OCI-LY1 (cell line): Measurements from ENCODE around the gene ARHGAP1.

Experiments
- EZH2 ChIP-seq: fragments of 200-600 bp; sonication (generic), shearing (Covaris generic); IDR thresholded peaks from 2 replicates; pipeline ENCODE4 v1.8.0; 2017; ENCODE audit warnings: borderline replicate concordance, mixed run types, mild to moderate bottlenecking, antibody characterized with exemption, low read length, moderate library complexity, mixed read lengths
- TF ChIP-seq, protein P1 (sequence below): fragments of 200-600 bp; sonication (generic), shearing (Covaris generic); IDR thresholded peaks from 2 replicates; pipeline ENCODE4 v1.5.1; 2017; ENCODE audit warnings: mild to moderate bottlenecking, antibody characterized with exemption, low read length, moderate library complexity, mixed read lengths

DNA sequence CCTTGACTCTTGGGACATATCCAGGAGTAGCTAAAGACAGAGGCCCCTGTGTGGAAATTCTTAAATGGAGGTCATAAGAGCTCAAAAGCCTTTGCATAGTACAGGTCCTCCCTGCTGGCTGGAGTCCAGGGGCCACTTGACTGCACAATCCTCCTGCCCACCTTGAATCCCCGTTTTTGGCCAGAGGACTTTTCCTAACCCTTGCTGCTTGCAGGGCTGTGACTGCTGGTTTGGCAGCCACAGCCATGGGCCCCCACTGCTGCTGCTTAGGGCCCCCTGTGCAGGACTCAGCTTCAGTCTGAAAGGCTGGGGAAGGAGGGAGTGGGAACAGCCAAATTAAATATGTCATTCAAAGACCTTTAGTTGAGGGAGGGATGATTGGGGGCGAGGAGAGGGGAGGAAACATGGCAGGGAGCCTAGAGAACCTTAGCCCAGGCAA lies 33.4 kb downstream of the ARHGAP1 start:
- TF ChIP-seq EZH2: no peak
- TF ChIP-seq, protein P1, sequence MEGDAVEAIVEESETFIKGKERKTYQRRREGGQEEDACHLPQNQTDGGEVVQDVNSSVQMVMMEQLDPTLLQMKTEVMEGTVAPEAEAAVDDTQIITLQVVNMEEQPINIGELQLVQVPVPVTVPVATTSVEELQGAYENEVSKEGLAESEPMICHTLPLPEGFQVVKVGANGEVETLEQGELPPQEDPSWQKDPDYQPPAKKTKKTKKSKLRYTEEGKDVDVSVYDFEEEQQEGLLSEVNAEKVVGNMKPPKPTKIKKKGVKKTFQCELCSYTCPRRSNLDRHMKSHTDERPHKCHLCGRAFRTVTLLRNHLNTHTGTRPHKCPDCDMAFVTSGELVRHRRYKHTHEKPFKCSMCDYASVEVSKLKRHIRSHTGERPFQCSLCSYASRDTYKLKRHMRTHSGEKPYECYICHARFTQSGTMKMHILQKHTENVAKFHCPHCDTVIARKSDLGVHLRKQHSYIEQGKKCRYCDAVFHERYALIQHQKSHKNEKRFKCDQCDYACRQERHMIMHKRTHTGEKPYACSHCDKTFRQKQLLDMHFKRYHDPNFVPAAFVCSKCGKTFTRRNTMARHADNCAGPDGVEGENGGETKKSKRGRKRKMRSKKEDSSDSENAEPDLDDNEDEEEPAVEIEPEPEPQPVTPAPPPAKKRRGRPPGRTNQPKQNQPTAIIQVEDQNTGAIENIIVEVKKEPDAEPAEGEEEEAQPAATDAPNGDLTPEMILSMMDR: no peak
